ENCODE data around the gene DCP2.

DNA sequence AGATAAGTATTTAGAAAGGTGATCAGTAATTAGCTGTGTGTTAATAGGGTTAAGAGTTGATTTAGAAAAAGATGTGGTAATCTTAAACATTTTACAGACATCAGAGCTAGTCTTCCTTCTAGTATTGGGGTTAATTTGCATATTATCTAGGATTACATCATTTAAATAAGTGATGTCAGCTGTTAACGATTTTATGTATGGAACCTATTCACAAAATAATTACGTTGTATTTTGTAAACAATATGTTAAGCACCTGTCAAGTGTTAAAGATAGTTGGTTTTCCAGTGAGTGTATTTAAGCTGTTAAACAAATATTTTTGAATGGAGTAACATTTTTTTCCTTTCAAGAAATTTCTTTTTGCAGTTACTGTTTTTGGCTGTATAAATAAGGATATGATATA, 2.2 kb downstream of the DCP2 start:
- no peak for TF ChIP-seq EZH2 (IDR thresholded peaks at IDR 0.05; ENCODE audit: borderline replicate concordance, low read depth, low read length, severe bottlenecking)
- TF ChIP-seq, protein P1, sequence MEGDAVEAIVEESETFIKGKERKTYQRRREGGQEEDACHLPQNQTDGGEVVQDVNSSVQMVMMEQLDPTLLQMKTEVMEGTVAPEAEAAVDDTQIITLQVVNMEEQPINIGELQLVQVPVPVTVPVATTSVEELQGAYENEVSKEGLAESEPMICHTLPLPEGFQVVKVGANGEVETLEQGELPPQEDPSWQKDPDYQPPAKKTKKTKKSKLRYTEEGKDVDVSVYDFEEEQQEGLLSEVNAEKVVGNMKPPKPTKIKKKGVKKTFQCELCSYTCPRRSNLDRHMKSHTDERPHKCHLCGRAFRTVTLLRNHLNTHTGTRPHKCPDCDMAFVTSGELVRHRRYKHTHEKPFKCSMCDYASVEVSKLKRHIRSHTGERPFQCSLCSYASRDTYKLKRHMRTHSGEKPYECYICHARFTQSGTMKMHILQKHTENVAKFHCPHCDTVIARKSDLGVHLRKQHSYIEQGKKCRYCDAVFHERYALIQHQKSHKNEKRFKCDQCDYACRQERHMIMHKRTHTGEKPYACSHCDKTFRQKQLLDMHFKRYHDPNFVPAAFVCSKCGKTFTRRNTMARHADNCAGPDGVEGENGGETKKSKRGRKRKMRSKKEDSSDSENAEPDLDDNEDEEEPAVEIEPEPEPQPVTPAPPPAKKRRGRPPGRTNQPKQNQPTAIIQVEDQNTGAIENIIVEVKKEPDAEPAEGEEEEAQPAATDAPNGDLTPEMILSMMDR (IDR thresholded peaks at IDR 0.05; ENCODE audit: borderline replicate concordance, extremely low read depth, low read length, poor library complexity, severe bottlenecking): no peak

Data from DND-41 (cell line).